Testis (tissue), 2 donors: ENCODE data around the gene TCF12.

ENCODE experiments used
- POLR2A ChIP-seq: fragments of 450-650 bp; IDR thresholded peaks from one replicate; pipeline ENCODE4 v1.6.1; 2017; ENCODE audit warnings: antibody characterized with exemption, mild to moderate bottlenecking, moderate library complexity
- TF ChIP-seq, protein P1 (sequence below), 3 experiments: fragments of 450-650 bp in 2 of 3; fragments of 200-600 bp in 1 of 3; sonication (generic) in 1 of 3; IDR thresholded peaks; one replicate each; pipeline ENCODE4 v1.5.1; 2016 to 2019; ENCODE audit warnings: antibody characterized with exemption in 3 of 3, mild to moderate bottlenecking in 2 of 3, moderate library complexity in 1 of 3

DNA sequence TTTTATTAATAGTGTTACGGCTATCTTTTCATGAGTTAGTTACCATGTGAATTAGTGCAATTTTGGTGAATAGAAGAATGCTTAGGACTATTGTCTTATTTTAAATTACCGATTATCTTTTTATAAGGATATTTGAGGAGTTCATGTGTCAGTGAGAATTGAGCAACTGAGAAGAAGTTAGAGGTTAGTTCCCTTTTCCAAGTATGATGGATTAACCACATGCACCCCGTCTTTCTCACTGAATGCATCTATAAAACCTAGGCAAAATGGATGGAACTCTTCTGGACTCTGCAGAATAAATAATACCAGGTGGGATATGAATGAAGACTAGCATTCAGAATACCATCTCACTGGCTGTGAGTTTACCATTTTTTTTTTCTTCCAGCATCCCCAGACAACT is 74.3 kb downstream of the TCF12 start:
- TF ChIP-seq POLR2A: no peak
- TF ChIP-seq, protein P1, sequence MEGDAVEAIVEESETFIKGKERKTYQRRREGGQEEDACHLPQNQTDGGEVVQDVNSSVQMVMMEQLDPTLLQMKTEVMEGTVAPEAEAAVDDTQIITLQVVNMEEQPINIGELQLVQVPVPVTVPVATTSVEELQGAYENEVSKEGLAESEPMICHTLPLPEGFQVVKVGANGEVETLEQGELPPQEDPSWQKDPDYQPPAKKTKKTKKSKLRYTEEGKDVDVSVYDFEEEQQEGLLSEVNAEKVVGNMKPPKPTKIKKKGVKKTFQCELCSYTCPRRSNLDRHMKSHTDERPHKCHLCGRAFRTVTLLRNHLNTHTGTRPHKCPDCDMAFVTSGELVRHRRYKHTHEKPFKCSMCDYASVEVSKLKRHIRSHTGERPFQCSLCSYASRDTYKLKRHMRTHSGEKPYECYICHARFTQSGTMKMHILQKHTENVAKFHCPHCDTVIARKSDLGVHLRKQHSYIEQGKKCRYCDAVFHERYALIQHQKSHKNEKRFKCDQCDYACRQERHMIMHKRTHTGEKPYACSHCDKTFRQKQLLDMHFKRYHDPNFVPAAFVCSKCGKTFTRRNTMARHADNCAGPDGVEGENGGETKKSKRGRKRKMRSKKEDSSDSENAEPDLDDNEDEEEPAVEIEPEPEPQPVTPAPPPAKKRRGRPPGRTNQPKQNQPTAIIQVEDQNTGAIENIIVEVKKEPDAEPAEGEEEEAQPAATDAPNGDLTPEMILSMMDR (IDR thresholded peaks at IDR 0.05): no peak
